Omental fat pad (tissue), 4 donors: ENCODE measurements around the gene KIF3B. TPM values are rescaled to one million over a fixed set of nuclear protein-coding genes. Genes with fewer than 3 reads are reported as not detected.
"Not testable (repeated sequence)": the region's sequence is repeated elsewhere in the genome, so short reads cannot be mapped to it uniquely, and the experiment has no call there.

Experiments
- ATAC-seq: fragments of 150-250 bp; one replicate; pipeline ENCODE4 v1.9.1; 2016; ENCODE audit warnings: mild to moderate bottlenecking, moderate library complexity; ENCODE audit not compliant: low FRiP score
- DNase-seq: peaks from one replicate; pipeline ENCODE4 v3.0.0-alpha.2; 2019; ENCODE audit warnings: low spot score
- CTCF ChIP-seq, 3 donors: fragments of 450-650 bp; IDR thresholded peaks; one replicate each; pipeline ENCODE4 v1.5.1; 2016 to 2017; ENCODE audit warnings: antibody characterized with exemption in 3 of 3, mild to moderate bottlenecking in 3 of 3, moderate library complexity in 2 of 3
- total RNA-seq, 4 donors: library from RNA; depleted of rRNA; stranded (reverse); fragments of >200 nt; gene quantifications; one replicate each; pipeline ENCODE4 v1.1.0, GENCODE V29; 2016

Gene KIF3B
- total RNA-seq, 4 donors from 2014 or later = 19.9 to 25.4 (median 22.7) TPM

- no peak for TF ChIP-seq CTCF (IDR thresholded peaks at IDR 0.05)
- DNase-seq = no peak
- no peak for ATAC-seq
Measured at GRCh38 chr20:32237419-32237818, 40.0 kb upstream of the KIF3B start.

GRCh38 chr20:32238483-32239425 lies 38.7 kb upstream of the KIF3B start:
- no peak for ATAC-seq
- TF ChIP-seq CTCF (IDR thresholded peaks at IDR 0.05) = no peak
- DNase-seq = no peak

- ATAC-seq (no peak), DNase-seq (no peak)
- no peak for TF ChIP-seq CTCF (IDR thresholded peaks at IDR 0.05)
Measured at GRCh38 chr20:32240205-32240604, 37.2 kb upstream of the KIF3B start.

- no peak for ATAC-seq
- DNase-seq = no peak
- no peak for TF ChIP-seq CTCF (IDR thresholded peaks at IDR 0.05)
Measured at GRCh38 chr20:32241807-32242206, 35.6 kb upstream of the KIF3B start.

- ATAC-seq (no peak), DNase-seq (no peak)
- no peak for TF ChIP-seq CTCF (IDR thresholded peaks at IDR 0.05)
Measured at GRCh38 chr20:32244150-32244823, 33.2 kb upstream of the KIF3B start.

- TF ChIP-seq CTCF (IDR thresholded peaks at IDR 0.05) = no peak
- no peak for DNase-seq
- no peak for ATAC-seq
Measured at GRCh38 chr20:32244959-32245358, 32.5 kb upstream of the KIF3B start.

GRCh38 chr20:32246208-32246607 lies 31.2 kb upstream of the KIF3B start:
- ATAC-seq, DNase-seq: not testable (repeated sequence)
